Measurements from ENCODE around the gene SIRT2. TPM values are rescaled to one million over a fixed set of nuclear protein-coding genes. Genes with fewer than 3 reads are reported as not detected.
A peak's percentile ranks its signal among the peaks of the same experiment; 100 is the strongest.

The SIRT2 gene
- total and polyA plus RNA-seq, 2 of the 13 experiments (the other 11 are each of a cell fraction or from before 2014, with no cell fraction given): 22.3 to 26.1 TPM

DNA sequence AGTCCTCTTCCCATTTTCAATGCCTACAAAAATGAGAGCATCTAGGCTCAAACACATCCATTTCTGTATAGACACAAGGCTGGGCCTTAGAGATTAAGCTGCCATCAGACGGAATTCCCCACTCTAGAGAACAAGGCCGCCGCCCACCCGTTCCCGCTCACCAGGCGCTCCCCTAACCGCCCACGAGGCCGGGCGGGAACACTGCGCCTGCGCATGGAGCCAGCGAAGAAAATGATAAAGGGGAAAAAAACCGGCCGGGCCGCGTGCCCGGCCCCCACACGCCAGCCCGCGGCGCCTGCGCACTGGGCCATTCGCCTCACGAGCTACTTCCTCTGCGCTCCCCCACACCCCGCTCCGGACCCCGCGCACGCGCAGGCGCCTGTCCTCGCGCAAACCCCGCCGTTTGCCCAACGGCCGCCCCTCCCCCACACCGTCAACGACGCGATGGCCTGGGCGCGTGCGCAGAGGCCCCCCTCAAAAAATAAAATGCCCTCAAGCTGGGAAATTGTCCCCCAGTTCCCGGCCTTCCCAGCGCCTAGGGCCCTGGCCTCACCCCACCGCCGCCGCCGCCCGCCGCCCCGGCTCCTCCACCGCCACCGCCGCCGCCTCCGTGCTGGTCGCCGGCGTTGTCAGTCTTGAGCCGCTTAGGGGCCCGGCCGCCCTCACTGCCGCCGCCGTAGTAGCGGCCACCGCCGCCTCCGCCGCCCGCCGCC lies 50.1 kb downstream of the SIRT2 start (continued):
- TF ChIP-seq, protein P1, sequence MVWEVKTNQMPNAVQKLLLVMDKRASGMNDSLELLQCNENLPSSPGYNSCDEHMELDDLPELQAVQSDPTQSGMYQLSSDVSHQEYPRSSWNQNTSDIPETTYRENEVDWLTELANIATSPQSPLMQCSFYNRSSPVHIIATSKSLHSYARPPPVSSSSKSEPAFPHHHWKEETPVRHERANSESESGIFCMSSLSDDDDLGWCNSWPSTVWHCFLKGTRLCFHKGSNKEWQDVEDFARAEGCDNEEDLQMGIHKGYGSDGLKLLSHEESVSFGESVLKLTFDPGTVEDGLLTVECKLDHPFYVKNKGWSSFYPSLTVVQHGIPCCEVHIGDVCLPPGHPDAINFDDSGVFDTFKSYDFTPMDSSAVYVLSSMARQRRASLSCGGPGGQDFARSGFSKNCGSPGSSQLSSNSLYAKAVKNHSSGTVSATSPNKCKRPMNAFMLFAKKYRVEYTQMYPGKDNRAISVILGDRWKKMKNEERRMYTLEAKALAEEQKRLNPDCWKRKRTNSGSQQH (CRISPR knock-in tag; IDR thresholded peaks at IDR 0.05; ENCODE audit: low read depth): no peak
- TF ChIP-seq CREB1 (IDR thresholded peaks at IDR 0.05) (peak; percentile 9; the same call in 1 of the 2 replicates), CREB1 (CRISPR knock-in tag; IDR thresholded peaks at IDR 0.05) (no peak), CEBPB (IDR thresholded peaks at IDR 0.05; ENCODE audit: borderline replicate concordance, low read depth, low read length) (peak; percentile 57; the same call in 1 of the 2 replicates), HOXA7 (CRISPR knock-in tag; IDR thresholded peaks at IDR 0.05) (no peak), THAP11 (CRISPR knock-in tag; IDR thresholded peaks at IDR 0.05) (peak; percentile 55; the same call in 1 of the 2 replicates), PHF5A (CRISPR knock-in tag; IDR thresholded peaks at IDR 0.05; ENCODE audit: low read depth, unreplicated experiment) (no peak), ZIK1 (CRISPR knock-in tag; IDR thresholded peaks at IDR 0.05; ENCODE audit: borderline replicate concordance, low read depth) (peak; percentile 13; the same call in 1 of the 2 replicates), ZNF883 (CRISPR knock-in tag; IDR thresholded peaks at IDR 0.05; ENCODE audit: not compliant biosample characterization) (no peak), ZNF510 (CRISPR knock-in tag; IDR thresholded peaks at IDR 0.05; ENCODE audit: low read depth) (no peak), ZNF775 (CRISPR knock-in tag; IDR thresholded peaks at IDR 0.05; ENCODE audit: borderline replicate concordance) (no peak), HNF4A (CRISPR knock-in tag; IDR thresholded peaks at IDR 0.05) (no peak), ZNF24 (IDR thresholded peaks at IDR 0.05) (no peak), ZNF367 (CRISPR knock-in tag; IDR thresholded peaks at IDR 0.05; ENCODE audit: borderline replicate concordance) (no peak)
- TF ChIP-seq, protein P2, sequence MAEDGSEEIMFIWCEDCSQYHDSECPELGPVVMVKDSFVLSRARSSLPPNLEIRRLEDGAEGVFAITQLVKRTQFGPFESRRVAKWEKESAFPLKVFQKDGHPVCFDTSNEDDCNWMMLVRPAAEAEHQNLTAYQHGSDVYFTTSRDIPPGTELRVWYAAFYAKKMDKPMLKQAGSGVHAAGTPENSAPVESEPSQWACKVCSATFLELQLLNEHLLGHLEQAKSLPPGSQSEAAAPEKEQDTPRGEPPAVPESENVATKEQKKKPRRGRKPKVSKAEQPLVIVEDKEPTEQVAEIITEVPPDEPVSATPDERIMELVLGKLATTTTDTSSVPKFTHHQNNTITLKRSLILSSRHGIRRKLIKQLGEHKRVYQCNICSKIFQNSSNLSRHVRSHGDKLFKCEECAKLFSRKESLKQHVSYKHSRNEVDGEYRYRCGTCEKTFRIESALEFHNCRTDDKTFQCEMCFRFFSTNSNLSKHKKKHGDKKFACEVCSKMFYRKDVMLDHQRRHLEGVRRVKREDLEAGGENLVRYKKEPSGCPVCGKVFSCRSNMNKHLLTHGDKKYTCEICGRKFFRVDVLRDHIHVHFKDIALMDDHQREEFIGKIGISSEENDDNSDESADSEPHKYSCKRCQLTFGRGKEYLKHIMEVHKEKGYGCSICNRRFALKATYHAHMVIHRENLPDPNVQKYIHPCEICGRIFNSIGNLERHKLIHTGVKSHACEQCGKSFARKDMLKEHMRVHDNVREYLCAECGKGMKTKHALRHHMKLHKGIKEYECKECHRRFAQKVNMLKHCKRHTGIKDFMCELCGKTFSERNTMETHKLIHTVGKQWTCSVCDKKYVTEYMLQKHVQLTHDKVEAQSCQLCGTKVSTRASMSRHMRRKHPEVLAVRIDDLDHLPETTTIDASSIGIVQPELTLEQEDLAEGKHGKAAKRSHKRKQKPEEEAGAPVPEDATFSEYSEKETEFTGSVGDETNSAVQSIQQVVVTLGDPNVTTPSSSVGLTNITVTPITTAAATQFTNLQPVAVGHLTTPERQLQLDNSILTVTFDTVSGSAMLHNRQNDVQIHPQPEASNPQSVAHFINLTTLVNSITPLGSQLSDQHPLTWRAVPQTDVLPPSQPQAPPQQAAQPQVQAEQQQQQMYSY (CRISPR knock-in tag; IDR thresholded peaks at IDR 0.05): no peak
- TF ChIP-seq, protein P3, sequence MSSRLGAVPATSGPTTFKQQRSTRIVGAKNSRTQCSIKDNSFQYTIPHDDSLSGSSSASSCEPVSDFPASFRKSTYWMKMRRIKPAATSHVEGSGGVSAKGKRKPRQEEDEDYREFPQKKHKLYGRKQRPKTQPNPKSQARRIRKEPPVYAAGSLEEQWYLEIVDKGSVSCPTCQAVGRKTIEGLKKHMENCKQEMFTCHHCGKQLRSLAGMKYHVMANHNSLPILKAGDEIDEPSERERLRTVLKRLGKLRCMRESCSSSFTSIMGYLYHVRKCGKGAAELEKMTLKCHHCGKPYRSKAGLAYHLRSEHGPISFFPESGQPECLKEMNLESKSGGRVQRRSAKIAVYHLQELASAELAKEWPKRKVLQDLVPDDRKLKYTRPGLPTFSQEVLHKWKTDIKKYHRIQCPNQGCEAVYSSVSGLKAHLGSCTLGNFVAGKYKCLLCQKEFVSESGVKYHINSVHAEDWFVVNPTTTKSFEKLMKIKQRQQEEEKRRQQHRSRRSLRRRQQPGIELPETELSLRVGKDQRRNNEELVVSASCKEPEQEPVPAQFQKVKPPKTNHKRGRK (CRISPR knock-in tag; IDR thresholded peaks at IDR 0.05): no peak
- TF ChIP-seq, protein P4, sequence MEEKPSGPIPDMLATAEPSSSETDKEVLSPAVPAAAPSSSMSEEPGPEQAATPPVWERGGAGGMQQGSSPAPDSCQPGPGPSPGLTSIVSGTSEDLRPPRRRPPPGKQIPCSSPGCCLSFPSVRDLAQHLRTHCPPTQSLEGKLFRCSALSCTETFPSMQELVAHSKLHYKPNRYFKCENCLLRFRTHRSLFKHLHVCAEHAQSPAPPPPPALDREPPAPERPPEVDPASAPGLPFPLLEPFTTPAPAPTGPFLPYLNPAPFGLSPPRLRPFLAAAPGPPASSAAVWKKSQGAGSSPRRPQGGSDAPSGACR (CRISPR knock-in tag; IDR thresholded peaks at IDR 0.05): 0 out of 2 replicates have a peak, but pooled peaks have one; percentile 20
- TF ChIP-seq, protein P5, sequence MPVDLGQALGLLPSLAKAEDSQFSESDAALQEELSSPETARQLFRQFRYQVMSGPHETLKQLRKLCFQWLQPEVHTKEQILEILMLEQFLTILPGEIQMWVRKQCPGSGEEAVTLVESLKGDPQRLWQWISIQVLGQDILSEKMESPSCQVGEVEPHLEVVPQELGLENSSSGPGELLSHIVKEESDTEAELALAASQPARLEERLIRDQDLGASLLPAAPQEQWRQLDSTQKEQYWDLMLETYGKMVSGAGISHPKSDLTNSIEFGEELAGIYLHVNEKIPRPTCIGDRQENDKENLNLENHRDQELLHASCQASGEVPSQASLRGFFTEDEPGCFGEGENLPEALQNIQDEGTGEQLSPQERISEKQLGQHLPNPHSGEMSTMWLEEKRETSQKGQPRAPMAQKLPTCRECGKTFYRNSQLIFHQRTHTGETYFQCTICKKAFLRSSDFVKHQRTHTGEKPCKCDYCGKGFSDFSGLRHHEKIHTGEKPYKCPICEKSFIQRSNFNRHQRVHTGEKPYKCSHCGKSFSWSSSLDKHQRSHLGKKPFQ (CRISPR knock-in tag; IDR thresholded peaks at IDR 0.05; ENCODE audit: insufficient replicate concordance): peak; percentile 44
- TF ChIP-seq, protein P6, sequence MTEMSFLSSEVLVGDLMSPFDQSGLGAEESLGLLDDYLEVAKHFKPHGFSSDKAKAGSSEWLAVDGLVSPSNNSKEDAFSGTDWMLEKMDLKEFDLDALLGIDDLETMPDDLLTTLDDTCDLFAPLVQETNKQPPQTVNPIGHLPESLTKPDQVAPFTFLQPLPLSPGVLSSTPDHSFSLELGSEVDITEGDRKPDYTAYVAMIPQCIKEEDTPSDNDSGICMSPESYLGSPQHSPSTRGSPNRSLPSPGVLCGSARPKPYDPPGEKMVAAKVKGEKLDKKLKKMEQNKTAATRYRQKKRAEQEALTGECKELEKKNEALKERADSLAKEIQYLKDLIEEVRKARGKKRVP (CRISPR knock-in tag; IDR thresholded peaks at IDR 0.05): peak in 1 of 2 experiments; percentile 37; a peak in 1 of 4 replicates

All from HepG2 (cell line).